Activated effector memory CD4-positive, alpha-beta T cell treated with Interleukin-2 at 50 U/mL for 16 hours (primary cell): ENCODE measurements around the gene BTBD9.

Experiments used
- DNase-seq: peaks from one replicate; pipeline ENCODE4 v3.0.0-alpha.2; 2020

BTBD9 gene

DNA sequence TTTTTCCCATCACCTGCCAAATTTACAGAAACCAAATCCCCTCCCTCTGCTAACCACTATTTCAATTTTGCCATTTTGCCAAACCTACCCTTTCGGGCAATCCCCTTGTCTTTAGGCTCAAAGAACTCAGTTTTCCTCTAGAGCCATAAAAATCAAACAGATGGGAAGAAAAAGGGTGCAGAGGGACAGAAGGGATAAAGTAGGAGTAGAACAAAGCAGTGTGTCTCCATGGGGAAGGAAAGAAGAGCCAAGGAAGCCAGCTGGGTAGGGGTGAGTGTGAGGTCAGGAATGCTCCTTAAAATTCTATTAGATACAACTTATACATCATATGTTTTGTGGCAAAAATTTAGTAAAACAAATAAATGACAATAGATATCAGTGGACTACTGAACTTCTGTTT, 316.5 kb downstream of the BTBD9 start:
- DNase-seq: no peak

DNA sequence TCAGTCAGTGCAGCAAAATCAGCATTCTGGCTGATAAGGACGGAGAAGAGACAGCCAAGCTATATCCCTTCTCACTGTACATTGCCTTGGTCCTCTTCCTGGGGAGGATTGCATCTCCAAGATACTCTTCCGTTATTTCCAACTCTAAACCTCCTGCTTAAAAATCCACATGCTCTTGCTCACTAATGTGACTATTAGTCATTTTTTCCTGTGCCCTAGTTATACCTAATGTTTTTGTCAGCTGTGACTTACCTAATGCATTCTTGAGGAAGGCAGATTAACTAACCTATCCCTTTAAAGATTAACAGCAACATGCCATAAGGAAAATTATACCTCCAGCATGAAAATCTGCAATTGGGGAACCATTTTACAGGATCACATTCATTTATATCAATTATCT, 317.6 kb downstream of the BTBD9 start:
- no peak for DNase-seq

DNA sequence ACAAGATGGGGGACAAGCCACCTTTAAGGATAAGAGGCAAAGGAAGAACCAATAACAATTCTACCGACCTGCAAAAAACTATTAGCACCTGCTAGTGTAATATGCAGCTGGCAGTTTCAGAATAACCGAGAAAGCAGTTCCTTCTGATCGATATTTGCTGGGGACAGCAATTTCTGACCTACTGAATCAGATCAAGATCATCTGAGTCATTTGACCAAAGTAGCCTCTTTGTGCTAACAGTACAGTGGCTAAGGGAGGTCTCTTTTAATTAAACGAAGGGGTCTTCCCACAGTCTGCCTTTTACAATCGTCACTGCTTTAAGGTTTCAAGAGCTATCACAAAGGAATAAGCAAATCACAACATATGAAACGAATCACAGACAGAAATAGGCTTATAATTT, 318.9 kb downstream of the BTBD9 start:
- no peak for DNase-seq

DNA sequence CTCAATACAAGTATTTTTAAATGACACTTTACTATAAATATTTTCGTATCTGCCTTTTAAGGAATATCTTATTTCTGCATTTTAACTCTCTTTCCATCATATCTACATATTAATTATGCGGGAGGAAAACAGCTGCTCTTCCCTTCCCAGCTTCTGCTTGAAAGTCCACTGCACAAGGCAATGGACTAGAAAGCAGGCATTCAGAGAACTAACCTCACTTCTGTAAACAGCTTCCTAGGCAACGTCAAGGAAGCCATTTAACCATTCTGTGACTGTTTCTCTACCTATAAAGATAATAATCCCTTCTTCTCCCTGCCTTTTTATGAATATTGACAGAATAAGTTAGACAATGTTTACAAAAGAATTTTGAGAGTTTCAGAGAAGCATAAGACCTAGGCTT, 319.4 kb downstream of the BTBD9 start:
- DNase-seq: no peak

DNA sequence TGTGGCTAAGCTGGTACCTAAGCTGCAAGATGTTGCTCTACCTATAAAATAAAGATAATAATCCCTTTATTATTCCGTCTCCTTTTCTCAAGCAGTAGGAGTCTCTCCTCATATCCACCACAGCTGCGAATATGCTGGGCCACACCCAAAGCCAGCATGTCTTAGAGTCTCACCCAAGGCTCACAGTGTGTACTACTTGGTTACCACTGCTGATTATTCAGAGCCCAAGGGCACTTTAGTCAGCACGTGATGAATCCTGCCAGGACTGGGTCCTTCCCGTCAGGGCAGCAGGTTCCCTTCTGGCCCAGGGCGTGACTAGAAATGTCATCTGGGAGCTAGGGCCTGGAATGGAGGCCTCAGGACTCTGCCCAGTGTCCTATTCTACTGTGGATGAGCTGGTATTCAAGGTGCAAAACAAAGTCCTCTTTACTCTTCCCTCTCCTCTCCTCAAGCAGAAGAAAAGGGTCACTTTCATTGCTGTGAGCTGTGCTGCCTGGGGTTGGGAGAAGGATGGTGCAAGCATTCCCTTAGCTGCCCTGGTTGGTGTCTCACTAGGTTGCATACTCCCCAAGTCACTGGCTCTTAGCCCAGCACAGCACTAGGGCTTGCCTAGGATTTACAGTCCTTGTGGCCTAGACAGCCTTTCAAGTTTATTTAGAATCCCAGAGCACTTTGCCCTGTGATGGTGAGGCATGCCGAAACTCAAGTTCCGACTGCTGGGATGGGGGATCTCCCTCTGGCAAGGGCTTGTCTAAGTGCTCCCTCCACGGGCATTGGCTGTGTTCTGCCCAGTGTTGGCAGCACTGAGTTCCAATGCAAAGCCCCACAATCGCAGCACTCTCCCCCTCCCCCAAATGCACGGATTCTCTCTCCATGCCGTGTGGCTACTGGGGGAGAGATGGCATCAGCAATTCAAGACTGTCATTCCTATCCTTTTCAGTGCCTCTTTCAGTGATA, 320.2 kb downstream of the BTBD9 start:
- DNase-seq: no peak

DNA sequence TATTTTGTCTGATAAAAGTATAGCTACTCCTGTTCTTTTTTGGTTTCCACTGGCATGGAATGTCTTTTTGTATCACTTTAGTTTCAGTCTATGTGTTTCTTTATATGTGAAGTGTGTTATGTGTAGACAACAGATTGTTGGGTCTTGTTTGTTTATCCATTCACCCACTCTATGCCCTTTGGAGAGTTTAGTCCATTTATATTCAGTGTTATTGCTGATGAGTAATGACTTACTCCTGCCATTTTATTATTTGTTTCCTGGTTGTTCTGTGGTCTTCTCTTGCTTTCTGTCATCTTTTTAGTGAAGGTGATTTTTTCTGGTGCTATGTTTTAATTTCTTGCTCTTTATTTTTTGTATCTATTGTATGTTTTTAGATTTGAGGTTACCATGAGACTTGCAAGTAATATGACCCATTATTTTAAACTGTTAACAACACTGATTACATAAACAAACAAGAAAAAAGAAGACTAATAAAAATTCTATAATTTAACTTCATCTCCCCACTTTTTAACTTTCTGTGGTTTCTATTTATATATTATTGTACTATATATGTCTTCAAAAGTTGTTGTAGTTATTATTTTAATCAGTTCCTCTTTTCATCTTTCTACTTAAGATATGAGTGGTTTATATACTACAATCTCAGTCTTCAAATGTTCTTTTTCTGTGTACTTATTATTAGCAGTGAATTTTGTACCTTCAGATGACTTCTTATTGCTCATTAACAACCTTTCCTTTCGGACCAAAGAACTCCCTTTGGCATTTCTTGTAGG, 323.4 kb downstream of the BTBD9 start:
- no peak for DNase-seq

DNA sequence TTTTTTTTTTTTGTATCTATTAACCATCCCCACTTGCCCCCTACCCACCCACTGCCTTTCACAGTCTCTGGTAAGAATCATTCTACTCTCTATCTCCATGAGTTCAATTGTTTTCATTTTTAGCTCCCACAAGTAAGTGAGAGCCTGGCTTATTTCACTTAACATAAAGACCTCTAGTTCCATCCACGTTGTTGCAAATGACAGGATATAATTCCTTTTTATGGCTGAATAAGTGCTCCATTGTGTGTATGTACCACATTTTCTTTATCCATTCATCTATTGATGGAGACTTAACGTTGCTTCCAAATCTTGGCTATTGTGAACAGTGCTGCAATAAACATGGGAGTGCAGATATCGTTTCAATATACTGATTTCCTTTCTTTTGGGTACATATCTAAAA, 328.5 kb downstream of the BTBD9 start:
- DNase-seq: no peak

DNA sequence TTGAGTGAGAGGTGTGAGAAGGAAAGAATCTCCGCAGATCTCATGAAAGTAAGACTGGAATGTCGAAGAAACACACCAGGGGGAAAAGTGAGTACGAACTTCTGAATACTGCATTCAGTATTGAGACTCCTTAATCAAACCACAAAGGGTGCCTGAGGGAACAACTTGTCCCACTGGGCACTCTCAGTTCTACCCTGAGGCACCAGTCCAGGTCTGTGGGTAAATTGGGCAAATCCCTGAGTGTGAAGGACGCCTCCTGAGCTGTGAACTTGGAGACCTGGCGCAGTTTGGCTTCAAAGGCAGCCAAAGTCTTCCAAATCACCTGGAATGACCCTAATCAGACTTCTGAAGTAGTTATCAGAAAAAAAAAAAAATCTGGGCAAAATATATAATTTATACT, 329.7 kb downstream of the BTBD9 start:
- DNase-seq: no peak

DNA sequence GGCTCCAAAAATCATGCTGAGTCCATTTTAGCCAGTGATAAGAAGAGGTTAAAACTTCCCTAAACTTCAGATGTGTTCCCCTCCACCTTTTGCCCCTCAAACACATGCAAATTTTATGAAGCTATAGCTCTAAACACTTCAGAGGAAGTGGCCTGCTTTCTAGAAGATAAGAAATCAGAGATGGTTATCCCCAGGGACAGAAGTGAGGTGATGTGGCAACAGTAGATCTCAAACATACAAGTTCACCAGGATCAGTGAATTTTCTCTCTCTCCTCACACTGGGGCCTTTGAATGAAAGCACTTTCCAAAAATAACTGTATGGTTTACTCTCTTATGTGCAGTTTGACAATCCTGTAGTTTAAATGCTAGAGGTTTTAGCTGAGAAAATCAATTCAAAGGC, 332.0 kb downstream of the BTBD9 start:
- DNase-seq: no peak

DNA sequence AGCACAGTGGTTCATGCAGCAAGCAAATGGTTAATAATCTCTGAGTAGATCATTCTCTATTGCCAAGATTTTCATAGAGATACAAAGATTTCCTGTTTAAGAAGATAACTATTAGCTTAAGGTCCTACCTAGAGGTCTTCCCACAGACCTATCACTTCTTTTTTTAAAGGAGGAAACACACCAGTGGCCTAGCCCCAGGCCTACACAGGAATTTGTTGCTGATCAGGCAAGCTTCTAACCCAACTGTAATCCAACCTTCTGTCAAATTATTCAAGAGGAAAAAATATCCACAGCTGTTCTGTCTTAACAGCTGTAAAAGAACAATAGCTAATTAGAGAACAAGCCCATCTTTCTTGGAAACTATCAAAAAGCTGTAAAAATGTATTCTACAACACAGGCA, 332.8 kb downstream of the BTBD9 start:
- DNase-seq: no peak

DNA sequence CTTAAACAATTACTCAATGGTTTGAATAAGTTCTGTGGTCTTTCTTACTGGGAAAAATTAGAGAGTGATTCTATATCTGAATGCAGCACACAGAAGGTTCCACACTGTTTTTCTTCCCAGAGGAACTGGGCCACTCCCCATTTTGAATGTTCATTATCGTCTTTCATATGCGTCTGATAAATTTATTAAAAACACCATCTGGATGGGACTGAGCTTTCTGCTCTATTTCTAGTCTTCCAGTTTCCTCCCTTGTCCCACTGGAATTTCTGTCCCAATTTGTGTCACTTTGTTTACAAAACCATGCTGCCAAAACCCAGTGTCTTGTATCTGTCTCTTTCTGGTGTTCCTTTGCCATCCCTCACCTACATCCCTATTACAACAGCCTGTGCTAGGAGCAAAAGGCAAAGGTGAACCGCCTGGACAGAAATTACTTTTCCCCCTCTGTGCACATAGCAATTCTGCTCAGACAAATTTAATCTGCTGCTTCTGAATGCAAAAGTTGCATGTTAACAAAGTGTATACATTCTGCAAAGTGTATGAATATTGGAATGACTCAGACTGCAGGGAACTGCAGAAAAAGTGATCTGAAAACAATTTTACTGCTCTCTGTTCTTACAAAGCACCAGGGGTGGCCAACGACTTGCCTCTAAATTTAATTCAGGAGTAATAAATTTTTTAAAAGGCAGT, 333.6 kb downstream of the BTBD9 start:
- no peak for DNase-seq

DNA sequence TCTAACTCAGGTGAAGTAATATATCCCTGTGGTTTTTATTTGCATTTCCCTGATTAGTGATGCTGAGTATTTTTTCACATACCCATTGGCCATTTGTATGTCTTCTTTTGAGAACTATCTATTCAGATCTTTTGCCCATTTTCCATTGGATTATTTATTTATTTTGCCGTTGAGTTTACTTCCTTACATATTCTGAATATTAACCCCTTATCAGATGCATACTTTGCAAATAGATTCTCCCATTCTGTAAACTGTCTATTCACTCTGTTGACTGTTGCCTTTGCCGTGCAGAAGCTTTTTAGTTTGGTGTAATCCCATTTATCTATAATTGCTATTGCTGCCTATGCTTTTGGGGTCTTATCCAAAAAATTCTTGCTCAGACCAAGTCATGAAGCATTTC, 336.9 kb downstream of the BTBD9 start:
- no peak for DNase-seq

DNA sequence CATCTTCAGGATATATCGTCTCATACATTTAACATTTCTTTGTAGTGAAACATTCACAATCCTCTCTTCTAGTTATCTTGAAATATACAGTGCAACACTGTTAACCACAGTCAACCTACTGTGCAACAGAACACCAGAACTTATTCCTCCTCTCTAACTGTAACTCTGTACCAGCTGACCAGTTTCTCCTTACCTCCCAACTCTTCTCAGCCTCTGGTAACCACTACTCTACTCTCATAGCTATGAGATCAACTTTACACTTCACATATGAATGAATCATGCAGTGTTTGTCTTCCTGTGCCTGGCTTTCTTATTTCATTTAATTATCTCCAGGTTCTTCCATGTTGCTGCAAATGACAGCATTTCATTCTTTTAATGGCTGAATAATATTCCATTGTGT, 337.6 kb downstream of the BTBD9 start:
- DNase-seq: no peak

DNA sequence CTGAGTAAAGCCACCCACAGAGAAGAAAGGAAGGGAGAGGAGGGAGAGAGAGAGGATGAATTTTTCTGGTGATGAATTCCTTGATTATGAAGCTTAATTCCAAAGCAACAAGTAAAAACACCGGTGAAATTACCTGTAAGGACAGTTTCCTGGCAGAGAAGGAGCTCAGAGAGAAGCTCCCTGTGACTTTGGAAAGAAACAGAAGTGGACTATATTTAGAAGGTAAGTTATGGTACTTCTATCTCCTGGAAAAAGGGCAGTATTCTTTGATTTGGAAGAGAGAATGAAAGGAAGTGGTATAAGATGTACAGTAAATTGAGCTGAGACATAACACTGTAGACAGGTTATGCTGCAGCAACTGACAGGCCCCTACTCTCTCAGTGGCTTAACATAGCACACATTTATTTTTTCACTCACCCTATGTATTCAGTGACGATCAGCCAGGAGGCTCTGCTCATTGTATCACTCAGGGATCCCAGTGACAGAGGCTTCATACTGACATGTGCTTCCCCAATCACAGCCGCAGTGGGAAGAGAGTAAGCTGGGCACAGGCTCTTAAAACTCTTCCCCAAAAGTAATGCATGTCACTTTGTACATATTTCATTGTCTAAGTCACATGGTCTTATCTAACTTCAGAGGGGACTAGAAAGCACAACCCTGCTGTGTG, 349.5 kb downstream of the BTBD9 start:
- no peak for DNase-seq

DNA sequence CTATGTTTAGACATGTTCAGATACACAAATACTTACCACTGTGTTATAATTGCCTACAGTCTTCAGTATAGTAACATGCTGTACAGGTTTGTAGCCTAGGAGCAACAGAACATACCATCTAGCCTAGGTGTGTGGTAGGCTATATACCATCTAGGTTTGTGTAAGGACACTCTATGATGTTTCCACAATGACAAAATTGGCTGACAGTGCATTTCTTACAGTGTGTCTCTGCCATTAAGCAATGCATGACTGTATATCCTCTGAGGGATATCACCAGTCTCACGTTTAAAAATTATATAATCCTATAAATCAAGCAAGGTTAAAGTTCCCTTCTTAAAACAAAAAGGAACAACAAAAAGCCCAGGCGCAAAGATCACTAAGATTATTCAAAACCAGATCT, 352.2 kb downstream of the BTBD9 start:
- no peak for DNase-seq

DNA sequence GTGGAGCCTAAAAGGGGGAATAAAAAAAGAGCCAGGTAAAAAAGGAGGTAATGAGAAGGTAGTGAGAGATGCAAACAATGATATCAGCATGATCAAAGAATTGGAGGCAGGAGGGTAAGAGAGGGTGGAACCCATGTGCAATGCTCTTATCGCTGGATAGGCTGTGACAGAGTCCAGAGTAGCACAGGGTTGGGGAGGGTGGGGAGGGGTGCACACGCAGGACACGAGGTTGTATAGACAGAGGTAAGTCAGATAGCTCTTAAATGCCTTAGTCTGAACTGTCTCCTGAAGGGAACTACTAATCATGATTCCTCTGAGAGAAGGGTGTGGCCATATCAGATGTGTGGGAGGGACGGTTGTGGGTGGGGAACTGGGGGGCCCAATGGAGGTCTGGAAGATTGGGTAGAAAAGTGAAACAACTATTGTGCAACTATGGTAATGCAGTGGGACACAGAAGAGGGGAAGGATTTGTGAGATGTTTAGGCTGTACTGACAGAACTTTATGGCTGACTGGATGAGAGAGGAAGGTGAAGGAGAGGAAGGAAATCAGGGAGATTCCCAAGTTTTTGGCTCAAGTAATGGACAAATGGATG, 354.8 kb downstream of the BTBD9 start:
- DNase-seq: no peak

DNA sequence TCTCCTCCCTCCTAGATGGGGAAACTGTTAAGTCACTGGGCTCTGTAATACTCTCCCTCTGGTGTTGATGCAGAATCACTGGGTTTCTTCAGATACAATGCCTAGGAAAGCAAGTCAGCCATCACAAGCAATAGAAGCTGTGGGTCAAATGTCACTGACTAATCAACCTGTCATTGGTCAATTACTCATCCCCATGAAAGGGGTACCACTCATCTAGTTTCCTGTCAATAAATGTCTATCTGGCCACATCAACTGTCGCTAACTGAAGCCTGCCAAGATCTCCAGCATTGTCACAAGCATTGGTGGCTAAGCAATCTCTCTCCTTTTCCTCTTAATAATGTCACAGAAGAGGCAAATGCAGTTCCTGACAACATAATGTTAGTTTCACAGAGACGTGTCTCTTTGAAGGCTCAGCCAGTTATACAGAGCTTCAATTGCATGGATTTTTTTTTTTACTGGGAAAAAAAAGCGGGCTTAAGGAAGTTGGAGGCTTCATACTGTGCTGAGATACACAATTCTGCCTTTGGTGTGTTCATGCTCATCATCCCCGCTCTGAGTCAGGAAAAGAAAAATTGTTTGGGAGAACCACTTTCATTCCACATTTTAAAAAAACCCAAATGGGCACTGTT, 355.9 kb downstream of the BTBD9 start:
- DNase-seq: no peak

DNA sequence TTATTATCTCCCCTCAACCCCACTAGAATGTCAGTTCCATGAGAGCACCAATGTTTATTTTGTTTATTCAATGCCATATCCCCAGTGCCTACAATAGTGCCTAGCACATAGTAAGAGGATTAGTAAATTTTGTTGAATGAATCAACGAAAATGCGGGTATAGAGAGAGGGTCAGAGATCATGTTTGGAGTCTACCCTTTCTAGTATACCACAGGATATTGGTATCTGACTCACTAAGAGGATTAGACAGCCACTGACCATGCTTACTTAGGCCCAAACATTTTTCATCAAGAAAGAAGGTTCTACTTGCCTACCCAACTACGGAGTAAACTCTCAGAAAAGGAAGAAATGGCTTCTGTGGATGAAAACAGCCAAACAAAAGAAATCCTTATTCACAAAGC, 356.8 kb downstream of the BTBD9 start:
- DNase-seq: no peak

DNA sequence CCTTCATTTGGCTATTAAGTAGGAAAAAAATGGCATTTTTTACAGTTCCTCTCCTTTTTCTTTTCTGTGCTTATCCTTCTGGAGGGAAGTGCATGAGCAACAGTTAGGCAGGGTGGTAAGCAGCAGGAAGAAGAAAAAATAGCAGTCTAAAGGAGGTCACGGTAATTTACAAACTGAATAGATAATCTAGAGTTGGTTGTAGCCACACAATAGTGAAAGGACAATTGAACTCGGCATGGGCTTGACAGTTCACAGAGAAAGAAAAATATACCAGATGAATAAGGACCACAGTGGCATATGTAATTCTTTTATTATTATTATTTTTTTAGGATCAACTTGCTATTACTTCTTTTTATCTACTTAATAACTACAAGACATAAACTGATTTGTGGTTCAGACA, 358.6 kb downstream of the BTBD9 start:
- DNase-seq: no peak

DNA sequence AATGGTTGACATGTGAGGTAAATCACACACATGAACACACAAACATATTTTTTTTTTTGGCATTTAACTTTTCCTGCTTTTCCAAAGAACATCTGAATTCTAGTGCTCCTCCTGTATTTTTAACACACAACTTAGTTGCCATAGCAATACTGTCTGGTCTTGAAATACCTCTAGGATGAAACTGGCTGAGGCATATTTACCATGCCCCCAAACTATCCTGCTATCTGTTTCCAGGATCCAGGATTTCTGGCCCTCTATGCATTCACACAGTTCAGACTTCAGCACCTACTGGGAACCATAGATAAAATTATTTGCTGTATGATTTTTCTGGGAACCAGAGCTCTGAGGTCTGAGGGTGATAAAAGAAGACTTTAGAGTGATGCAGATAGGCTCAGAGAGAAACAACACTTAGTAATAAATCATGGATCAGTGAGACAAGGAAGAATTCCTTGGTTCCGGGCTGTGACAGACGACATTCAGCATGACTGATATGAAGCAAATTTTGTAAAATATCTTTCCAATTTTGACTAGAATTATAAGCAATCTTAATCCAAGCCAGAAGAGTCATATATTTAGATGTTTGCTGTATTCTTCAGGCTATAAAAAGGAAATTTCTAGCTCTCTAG, 359.7 kb downstream of the BTBD9 start:
- DNase-seq: no peak

DNA sequence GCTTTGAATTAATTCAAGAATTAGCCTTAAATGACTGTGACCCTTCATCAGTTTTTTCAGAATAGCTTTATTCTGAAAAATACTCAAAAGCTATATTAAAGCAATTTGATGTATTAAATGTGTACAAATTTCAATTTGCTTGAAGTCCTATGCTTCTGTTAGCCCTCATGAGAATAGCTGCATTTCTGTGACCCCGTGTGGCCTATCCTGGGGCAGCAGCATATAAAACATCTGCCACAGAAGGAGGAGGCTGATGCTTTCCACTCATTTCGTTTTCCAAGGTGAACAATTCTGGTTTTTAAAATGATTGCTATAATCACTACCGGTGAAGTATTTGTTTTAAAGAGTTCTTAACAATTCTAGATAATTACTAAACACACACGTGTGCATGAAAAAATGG, 360.3 kb downstream of the BTBD9 start:
- DNase-seq: no peak

DNA sequence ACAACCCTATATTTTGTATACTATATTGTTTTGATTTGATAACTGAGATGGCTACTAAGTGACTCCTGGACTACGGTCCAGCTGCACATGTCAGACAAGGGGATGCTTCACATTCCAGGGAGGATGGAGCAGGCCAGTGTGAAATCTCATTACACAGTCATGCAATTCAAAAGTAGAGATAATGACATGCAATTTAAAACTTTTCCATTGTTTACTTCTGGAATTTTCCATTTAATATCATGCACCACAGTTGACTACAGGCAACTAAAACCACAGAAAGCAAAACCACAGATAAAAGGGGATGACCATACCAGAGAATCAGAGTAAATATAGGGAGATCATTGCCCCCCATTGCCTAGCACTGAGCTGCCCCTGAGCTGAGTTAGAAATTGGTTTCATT, 366.4 kb downstream of the BTBD9 start:
- DNase-seq: no peak
